Ishikawa (cell line): ENCODE results near the gene MTAP.

ENCODE experiments used
- CREB1 ChIP-seq: IDR thresholded peaks from 2 replicates; pipeline ENCODE4 v1.6.1; 2012; ENCODE audit warnings: low read depth
- EP300 ChIP-seq: IDR thresholded peaks from 2 replicates; pipeline ENCODE4 v1.6.1; 2012; ENCODE audit warnings: borderline replicate concordance
- FOXM1 ChIP-seq: IDR thresholded peaks from 2 replicates; pipeline ENCODE4 v1.6.1; 2012; ENCODE audit warnings: low read depth, borderline replicate concordance
- RAD21 ChIP-seq: IDR thresholded peaks from 2 replicates; pipeline ENCODE4 v1.6.1; 2012; ENCODE audit warnings: low read depth
- TAF1 ChIP-seq: IDR thresholded peaks from 2 replicates; pipeline ENCODE4 v1.6.1; 2012; ENCODE audit warnings: low read depth, mild to moderate bottlenecking
- YY1 ChIP-seq: IDR thresholded peaks from 2 replicates; pipeline ENCODE4 v1.6.1; 2012; ENCODE audit warnings: low read depth

GRCh38 chr9:21835121-21835520 lies 32.7 kb downstream of the MTAP start:
- TF ChIP-seq CREB1, result no peak
- TF ChIP-seq RAD21, result no peak
- TF ChIP-seq EP300, result no peak
- TF ChIP-seq YY1, result no peak
- TF ChIP-seq TAF1, result no peak
- TF ChIP-seq FOXM1, result no peak
